ENCODE data around the gene TOR4A. TPM values are rescaled to one million over a fixed set of nuclear protein-coding genes. Genes with fewer than 3 reads are reported as not detected.
A peak's percentile ranks its signal among the peaks of the same experiment; 100 is the strongest.
"Not testable (repeated sequence)": the region's sequence is repeated elsewhere in the genome, so short reads cannot be mapped to it uniquely, and the experiment has no call there.

TOR4A gene
- total RNA-seq, 1 donor from 2014 or later = 1.9 TPM

DNA sequence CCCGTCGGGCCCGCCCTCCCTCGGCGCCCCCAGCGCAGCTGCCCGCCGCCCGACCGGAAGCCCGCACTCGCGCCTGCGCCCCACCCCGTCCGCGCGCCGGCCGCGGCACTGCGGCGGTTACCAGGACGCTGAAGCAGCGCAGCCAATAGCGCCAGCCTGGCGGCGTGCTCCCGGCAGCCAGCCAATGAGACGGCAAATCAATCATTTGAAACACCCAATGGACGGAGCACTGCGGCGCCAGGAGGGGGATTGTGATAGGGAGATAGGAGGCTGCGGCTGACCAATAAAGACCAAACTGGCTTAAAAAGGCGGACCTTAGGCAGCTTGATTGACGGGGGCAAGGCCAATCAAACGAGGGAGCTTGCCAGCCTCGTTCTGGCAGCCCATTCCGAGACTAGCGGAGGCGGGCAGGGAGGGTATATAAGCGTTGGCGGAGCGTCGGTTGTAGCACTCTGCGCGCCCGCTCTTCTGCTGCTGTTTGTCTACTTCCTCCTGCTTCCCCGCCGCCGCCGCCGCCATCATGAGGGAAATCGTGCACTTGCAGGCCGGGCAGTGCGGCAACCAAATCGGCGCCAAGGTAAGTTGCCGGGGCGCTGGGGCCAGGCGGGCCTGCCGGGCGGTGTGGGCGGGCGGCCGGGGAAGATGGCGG is 36.6 kb upstream of the TOR4A start, which contains the start of gene TUBB4B:
Gene TUBB4B (plus strand): TSS at position 447 of the 649 bp plus-strand sequence. CDS start 74 bp downstream, at position 521.
- TF ChIP-seq, protein P1, sequence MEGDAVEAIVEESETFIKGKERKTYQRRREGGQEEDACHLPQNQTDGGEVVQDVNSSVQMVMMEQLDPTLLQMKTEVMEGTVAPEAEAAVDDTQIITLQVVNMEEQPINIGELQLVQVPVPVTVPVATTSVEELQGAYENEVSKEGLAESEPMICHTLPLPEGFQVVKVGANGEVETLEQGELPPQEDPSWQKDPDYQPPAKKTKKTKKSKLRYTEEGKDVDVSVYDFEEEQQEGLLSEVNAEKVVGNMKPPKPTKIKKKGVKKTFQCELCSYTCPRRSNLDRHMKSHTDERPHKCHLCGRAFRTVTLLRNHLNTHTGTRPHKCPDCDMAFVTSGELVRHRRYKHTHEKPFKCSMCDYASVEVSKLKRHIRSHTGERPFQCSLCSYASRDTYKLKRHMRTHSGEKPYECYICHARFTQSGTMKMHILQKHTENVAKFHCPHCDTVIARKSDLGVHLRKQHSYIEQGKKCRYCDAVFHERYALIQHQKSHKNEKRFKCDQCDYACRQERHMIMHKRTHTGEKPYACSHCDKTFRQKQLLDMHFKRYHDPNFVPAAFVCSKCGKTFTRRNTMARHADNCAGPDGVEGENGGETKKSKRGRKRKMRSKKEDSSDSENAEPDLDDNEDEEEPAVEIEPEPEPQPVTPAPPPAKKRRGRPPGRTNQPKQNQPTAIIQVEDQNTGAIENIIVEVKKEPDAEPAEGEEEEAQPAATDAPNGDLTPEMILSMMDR (IDR thresholded peaks at IDR 0.05) = no peak
- Mint-ChIP-seq H3K27ac (ENCODE audit: unreplicated experiment) (peak within 1 kb of the TSS; percentile 88), H3K4me1 (ENCODE audit: unreplicated experiment) (peaks cover 31% of the 10 kb centered on the region), H3K27me3 (ENCODE audit: unreplicated experiment) (no peaks in the 10 kb centered on the region), H3K9me3 (ENCODE audit: unreplicated experiment) (no peaks in the 10 kb centered on the region), H3K4me3 (ENCODE audit: unreplicated experiment) (peak within 1 kb of the TSS; percentile 81), H3K36me3 (ENCODE audit: unreplicated experiment) (peaks cover 9% of the 10 kb centered on the region)
- peak; percentile 100 for DNase-seq (ENCODE audit: extremely low spot score, unreplicated experiment)

DNA sequence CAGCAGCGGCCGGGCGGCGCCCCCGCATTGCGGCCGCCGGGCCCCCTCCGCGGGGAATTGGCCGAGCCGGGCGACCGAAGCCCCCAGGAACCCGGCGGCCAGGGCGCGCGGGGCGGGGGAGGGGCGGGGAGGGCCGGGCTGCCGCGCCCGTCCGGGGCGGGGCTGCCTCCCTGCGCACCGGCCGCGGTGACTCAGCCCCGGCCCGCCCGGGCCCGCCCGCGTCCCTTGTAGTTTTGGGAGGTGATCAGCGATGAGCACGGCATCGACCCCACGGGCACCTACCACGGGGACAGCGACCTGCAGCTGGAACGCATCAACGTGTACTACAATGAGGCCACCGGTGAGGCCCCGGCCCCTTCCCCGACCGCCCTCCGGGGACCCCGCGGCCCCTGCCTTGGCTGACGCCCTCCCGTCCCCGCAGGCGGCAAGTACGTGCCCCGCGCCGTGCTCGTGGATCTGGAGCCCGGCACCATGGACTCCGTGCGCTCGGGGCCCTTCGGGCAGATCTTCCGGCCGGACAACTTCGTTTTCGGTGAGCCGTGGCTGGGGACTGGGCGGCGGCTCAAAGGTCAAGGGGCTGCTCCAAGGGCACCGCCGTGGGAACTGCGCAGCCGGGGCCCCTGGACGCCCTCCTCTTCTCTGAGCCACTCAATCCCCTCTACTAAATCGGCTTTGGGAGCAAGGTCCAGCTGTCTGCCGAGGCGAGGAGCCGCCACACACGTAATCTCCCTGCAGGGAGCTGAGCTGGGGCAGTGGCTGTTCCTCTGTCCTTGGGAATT is 35.8 kb upstream of the TOR4A start:
- H3K36me3 Mint-ChIP-seq (ENCODE audit: unreplicated experiment) = peaks cover 9% of the 10 kb centered on the region
- peaks cover 31% of the 10 kb centered on the region for H3K4me1 Mint-ChIP-seq (ENCODE audit: unreplicated experiment)
- H3K4me3 Mint-ChIP-seq (ENCODE audit: unreplicated experiment) = peak overlapping the region; percentile 76
- TF ChIP-seq, protein P1 (IDR thresholded peaks at IDR 0.05) = no peak
- H3K27ac Mint-ChIP-seq (ENCODE audit: unreplicated experiment) = peak overlapping the region; percentile 57
- no peak for DNase-seq (ENCODE audit: extremely low spot score, unreplicated experiment)
- H3K27me3 Mint-ChIP-seq (ENCODE audit: unreplicated experiment) = no peaks in the 10 kb centered on the region
- H3K9me3 Mint-ChIP-seq (ENCODE audit: unreplicated experiment) = no peaks in the 10 kb centered on the region

DNA sequence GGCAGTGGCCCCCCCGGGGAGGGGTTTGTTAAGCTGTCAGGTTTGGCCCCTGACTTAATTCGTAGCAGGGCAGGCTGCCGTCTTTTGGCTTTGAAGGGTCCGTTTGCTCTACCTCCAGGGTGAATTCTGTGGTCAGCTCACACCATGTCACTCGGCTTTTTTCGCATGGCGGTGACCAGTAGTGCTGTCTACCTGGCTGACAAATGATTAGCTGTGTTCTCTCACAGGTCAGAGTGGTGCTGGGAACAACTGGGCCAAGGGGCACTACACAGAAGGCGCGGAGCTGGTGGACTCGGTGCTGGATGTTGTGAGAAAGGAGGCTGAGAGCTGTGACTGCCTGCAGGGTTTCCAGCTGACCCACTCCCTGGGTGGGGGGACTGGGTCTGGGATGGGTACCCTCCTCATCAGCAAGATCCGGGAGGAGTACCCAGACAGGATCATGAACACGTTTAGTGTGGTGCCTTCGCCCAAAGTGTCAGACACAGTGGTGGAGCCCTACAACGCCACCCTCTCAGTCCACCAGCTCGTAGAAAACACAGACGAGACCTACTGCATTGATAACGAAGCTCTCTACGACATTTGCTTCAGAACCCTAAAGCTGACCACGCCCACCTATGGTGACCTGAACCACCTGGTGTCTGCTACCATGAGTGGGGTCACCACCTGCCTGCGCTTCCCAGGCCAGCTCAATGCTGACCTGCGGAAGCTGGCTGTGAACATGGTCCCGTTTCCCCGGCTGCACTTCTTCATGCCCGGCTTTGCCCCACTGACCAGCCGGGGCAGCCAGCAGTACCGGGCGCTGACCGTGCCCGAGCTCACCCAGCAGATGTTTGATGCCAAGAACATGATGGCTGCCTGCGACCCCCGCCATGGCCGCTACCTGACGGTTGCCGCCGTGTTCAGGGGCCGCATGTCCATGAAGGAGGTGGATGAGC is 35.0 kb upstream of the TOR4A start:
- Mint-ChIP-seq H3K4me1 (ENCODE audit: unreplicated experiment) (peaks cover 33% of the 10 kb centered on the region), H3K36me3 (ENCODE audit: unreplicated experiment) (peaks cover 9% of the 10 kb centered on the region), H3K4me3 (ENCODE audit: unreplicated experiment) (peak overlapping the region; percentile 76), H3K9me3 (ENCODE audit: unreplicated experiment) (no peaks in the 10 kb centered on the region), H3K27me3 (ENCODE audit: unreplicated experiment) (no peaks in the 10 kb centered on the region), H3K27ac (ENCODE audit: unreplicated experiment) (peak overlapping the region; percentile 57)
- no peak for DNase-seq (ENCODE audit: extremely low spot score, unreplicated experiment)
- TF ChIP-seq, protein P1 (IDR thresholded peaks at IDR 0.05) = no peak

DNA sequence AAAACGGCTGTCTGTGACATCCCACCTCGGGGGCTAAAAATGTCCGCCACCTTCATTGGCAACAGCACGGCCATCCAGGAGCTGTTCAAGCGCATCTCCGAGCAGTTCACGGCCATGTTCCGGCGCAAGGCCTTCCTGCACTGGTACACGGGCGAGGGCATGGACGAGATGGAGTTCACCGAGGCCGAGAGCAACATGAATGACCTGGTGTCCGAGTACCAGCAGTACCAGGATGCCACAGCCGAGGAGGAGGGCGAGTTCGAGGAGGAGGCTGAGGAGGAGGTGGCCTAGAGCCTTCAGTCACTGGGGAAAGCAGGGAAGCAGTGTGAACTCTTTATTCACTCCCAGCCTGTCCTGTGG is 34.3 kb upstream of the TOR4A start:
- not testable (repeated sequence) for H3K36me3 Mint-ChIP-seq (ENCODE audit: unreplicated experiment); H3K27me3 Mint-ChIP-seq (ENCODE audit: unreplicated experiment); H3K9me3 Mint-ChIP-seq (ENCODE audit: unreplicated experiment)

DNA sequence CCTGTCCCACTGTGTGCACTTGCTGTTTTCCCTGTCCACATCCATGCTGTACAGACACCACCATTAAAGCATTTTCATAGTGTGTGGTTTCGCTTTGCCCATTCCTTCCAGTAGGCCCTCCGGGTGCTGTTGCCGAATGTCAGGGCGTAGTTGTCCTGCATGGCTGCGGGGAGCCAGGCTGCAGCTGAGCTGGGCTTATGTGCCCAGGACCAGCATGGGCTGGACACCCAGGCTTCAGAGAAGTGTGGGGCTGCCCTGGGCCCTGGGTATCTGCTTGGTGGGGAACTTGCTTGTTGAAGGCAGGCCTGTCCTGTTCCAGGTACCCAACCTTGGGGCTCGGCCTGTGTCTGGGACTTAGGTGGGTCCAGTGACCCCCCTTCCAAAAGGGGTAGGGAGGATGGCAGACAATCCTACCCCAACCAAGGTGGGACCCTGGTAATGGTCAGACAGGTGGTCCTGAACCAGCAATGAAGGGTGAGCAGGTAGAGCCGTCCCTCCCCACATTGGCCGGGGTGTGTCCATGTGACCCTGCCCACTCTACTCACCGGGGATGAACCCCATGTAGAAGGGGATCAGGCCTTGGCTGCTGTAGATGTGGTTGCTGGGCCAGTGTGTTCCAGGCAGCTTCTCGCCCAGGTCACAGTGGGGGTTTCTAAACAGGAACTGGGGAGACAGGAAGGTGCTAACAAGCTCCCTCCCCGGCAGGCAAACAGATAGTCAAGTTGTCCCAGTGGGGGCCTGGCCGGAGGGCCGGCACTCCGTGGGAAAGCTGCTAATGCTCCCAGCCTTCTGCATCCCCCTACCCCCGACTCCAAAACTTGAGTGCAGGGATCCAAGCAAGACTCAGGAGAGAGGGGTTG is 33.7 kb upstream of the TOR4A start:
- TF ChIP-seq, protein P1 (IDR thresholded peaks at IDR 0.05) = no peak
- H3K27me3 Mint-ChIP-seq (ENCODE audit: unreplicated experiment) = no peaks in the 10 kb centered on the region
- H3K4me1 Mint-ChIP-seq (ENCODE audit: unreplicated experiment) = peaks cover 30% of the 10 kb centered on the region
- DNase-seq (ENCODE audit: extremely low spot score, unreplicated experiment) = no peak
- H3K27ac Mint-ChIP-seq (ENCODE audit: unreplicated experiment) = no peak overlapping the region
- no peak overlapping the region for H3K4me3 Mint-ChIP-seq (ENCODE audit: unreplicated experiment)
- no peaks in the 10 kb centered on the region for H3K9me3 Mint-ChIP-seq (ENCODE audit: unreplicated experiment)
- H3K36me3 Mint-ChIP-seq (ENCODE audit: unreplicated experiment) = peaks cover 9% of the 10 kb centered on the region

More for the DNA sequence above, 34.3 kb upstream of the TOR4A start:
- not testable (repeated sequence) for DNase-seq (ENCODE audit: extremely low spot score, unreplicated experiment); H3K4me3 Mint-ChIP-seq (ENCODE audit: unreplicated experiment); H3K27ac Mint-ChIP-seq (ENCODE audit: unreplicated experiment)
- H3K4me1 Mint-ChIP-seq (ENCODE audit: unreplicated experiment) = peaks cover 33% of the 10 kb centered on the region

All from osteocyte (in vitro differentiated cells).